Measurements from ENCODE around the gene WWC2. TPM values are rescaled to one million over a fixed set of nuclear protein-coding genes. Genes with fewer than 3 reads are reported as not detected.

WWC2 gene
- total RNA-seq, 1 experiment from 2014 or later, result 80.3 TPM

- Histone ChIP-seq H3K36me3 (ENCODE audit: control insufficient read depth, insufficient read depth, low read length) (no peaks in the 10 kb centered on the region), H3K9me3 (ENCODE audit: control insufficient read depth, insufficient read depth, low read depth, low read length) (no peaks in the 10 kb centered on the region), H3K4me3 (ENCODE audit: low read depth in 2 of 2, low read length in 2 of 2) (no peak overlapping the region), H3K27ac (ENCODE audit: low read length) (no peak overlapping the region), H3K27me3 (ENCODE audit: control insufficient read depth, insufficient read depth, low read length) (no peaks in the 10 kb centered on the region), H3K4me1 (ENCODE audit: control insufficient read depth, insufficient read depth, low read length) (no peaks in the 10 kb centered on the region; the same call in 1 of the 2 replicates)
- intact Hi-C loops (cut with micrococcal nuclease; ENCODE audit: unreplicated experiment), result no loop called here
- in situ Hi-C loops (cut with HindIII; ENCODE audit: low pct_unique_long_range_greater_than_20kb, low sequenced_read_pairs), result no loop called here
- CTCF ChIA-PET, result no interaction called here
- ATAC-seq (no peak; the same call in 1 of the 2 replicates), DNase-seq (ENCODE audit: low read depth, low spot score) (no peak)
- no TSS peak for BruUV-seq (replicated peaks)
- POLR2A ChIA-PET, result interaction anchor here (0.6 kb wide), 1 partner anchor 67 kb away, joined by 3 read pairs; no protein-coding TSS in a partner anchor
- no peak for TF ChIP-seq CTCF (IDR thresholded peaks at IDR 0.05)
- TF ChIP-seq SIN3A (IDR thresholded peaks at IDR 0.05; ENCODE audit: borderline replicate concordance, insufficient read depth, low read depth, low read length), result no peak
- no peak for TF ChIP-seq REST (IDR thresholded peaks at IDR 0.05; ENCODE audit: insufficient read depth in 1 of 2, low read depth in 2 of 2, low read length in 1 of 2)
- no peak for TF ChIP-seq TCF7L2 (IDR thresholded peaks at IDR 0.05; ENCODE audit: low read depth, low read length)
- no peak for TF ChIP-seq POLR2AphosphoS5 (IDR thresholded peaks at IDR 0.05; ENCODE audit: low read depth, low read length)
Observed at GRCh38 chr4:183333983-183334382, 234.9 kb downstream of the WWC2 start.

- intact Hi-C loops (cut with micrococcal nuclease; ENCODE audit: unreplicated experiment) (no loop called here), in situ Hi-C loops (cut with HindIII; ENCODE audit: low pct_unique_long_range_greater_than_20kb, low sequenced_read_pairs) (no loop called here)
- POLR2A ChIA-PET, result no interaction called here
- H3K27ac ChIP-seq (ENCODE audit: low read length), result no peak overlapping the region
- TF ChIP-seq TCF7L2 (IDR thresholded peaks at IDR 0.05; ENCODE audit: low read depth, low read length), result no peak
- no peak for TF ChIP-seq CTCF (IDR thresholded peaks at IDR 0.05)
- DNase-seq (ENCODE audit: low read depth, low spot score), result no peak
- CTCF ChIA-PET, result no interaction called here
- no peak overlapping the region for H3K4me3 ChIP-seq (ENCODE audit: low read depth in 2 of 2, low read length in 2 of 2)
- ATAC-seq, result no peak
- no peaks in the 10 kb centered on the region for H3K27me3 ChIP-seq (ENCODE audit: control insufficient read depth, insufficient read depth, low read length)
- no peaks in the 10 kb centered on the region for H3K9me3 ChIP-seq (ENCODE audit: control insufficient read depth, insufficient read depth, low read depth, low read length)
- no peaks in the 10 kb centered on the region for H3K36me3 ChIP-seq (ENCODE audit: control insufficient read depth, insufficient read depth, low read length)
- no peaks in the 10 kb centered on the region; the same call in 1 of the 2 replicates for H3K4me1 ChIP-seq (ENCODE audit: control insufficient read depth, insufficient read depth, low read length)
- no TSS peak for BruUV-seq (replicated peaks)
Observed at GRCh38 chr4:183335369-183335940, 236.4 kb downstream of the WWC2 start.
